Thyroid gland (tissue), 4 donors: ENCODE measurements around the gene ZBTB16. TPM values are rescaled to one million over a fixed set of nuclear protein-coding genes. Genes with fewer than 3 reads are reported as not detected.

Source experiments
- DNase-seq, 2 donors: peaks; one replicate each; pipeline ENCODE4 v3.0.0-alpha.2; 2019
- H3K27ac ChIP-seq, 3 donors: fragments of 200-600 bp; sonication (generic); 1 replicate in 2 of 3; 2 replicates in 1 of 3; pipeline ENCODE4 v1.5.1; 2016 to 2019; ENCODE audit warnings: mild to moderate bottlenecking in 1 of 3, moderate library complexity in 1 of 3
- H3K27me3 ChIP-seq: fragments of 200-600 bp; sonication (generic); one replicate; pipeline ENCODE4 v1.5.1; 2019
- H3K36me3 ChIP-seq, 2 donors: fragments of 200-600 bp; sonication (generic); one replicate each; pipeline ENCODE4 v1.5.1; 2016 to 2019
- H3K4me1 ChIP-seq, 2 donors: fragments of 200-600 bp; sonication (generic); one replicate each; pipeline ENCODE4 v1.5.1; 2017 to 2019
- H3K4me3 ChIP-seq, 3 donors: fragments of 200-600 bp; sonication (generic); replicated peaks in 1 of 3; 1 replicate in 2 of 3; 2 replicates in 1 of 3; pipeline ENCODE4 v1.5.1; 2016; ENCODE audit warnings: mild to moderate bottlenecking in 1 of 3
- H3K9me3 ChIP-seq: fragments of 200-600 bp; sonication (generic); one replicate; pipeline ENCODE4 v1.5.1; 2017
- CTCF ChIP-seq, 6 experiments: fragments of 200-600 bp in 3 of 6; fragments of 450-650 bp in 3 of 6; sonication (generic) in 3 of 6; IDR thresholded peaks; one replicate each; pipeline ENCODE4 v1.5.1; 2016 to 2019; ENCODE audit warnings: antibody characterized with exemption in 6 of 6, mild to moderate bottlenecking in 2 of 6, inconsistent platforms in 1 of 6, moderate library complexity in 1 of 6
- POLR2A ChIP-seq, 2 donors: fragments of 450-650 bp; IDR thresholded peaks; one replicate each; pipeline ENCODE4 v1.6.1; 2017; ENCODE audit warnings: antibody characterized with exemption in 2 of 2, mild to moderate bottlenecking in 2 of 2, moderate library complexity in 1 of 2
- WGBS, 2 donors: methylation state at CpG; one replicate each; pipeline ENCODE4 v1.1.5; 2017; 5-methylcytosine and 5-hydroxymethylcytosine counted together
- intact Hi-C: fragments of 100-400 bp; cut with DNase I; formaldehyde crosslinking; loops from one replicate; pipeline ENCODE4 v1.15.1; 2023
- total RNA-seq, 4 donors: library from RNA; depleted of rRNA; stranded (reverse); fragments of >200 nt; gene quantifications; one replicate each; pipeline ENCODE4 v1.2.3, GENCODE V29; 2016

ZBTB16 gene
- total RNA-seq, 4 donors from 2014 or later = 157 to 385 (median 177) TPM

- Histone ChIP-seq H3K4me3 (no peak overlapping the region), H3K4me1 (peaks cover 6 to 35% of the 10 kb centered on the region in 2 donors), H3K9me3 (no peaks in the 10 kb centered on the region), H3K36me3 (peaks cover 66 to 68% of the 10 kb centered on the region in 2 donors), H3K27me3 (no peaks in the 10 kb centered on the region), H3K27ac (no peak overlapping the region)
- intact Hi-C loops = no loop called here
- 87 to 90% methylated on average over 12 to 14 of the region's 14 CpGs for WGBS, 2 donors
- TF ChIP-seq CTCF (IDR thresholded peaks at IDR 0.05) (no peak), POLR2A (IDR thresholded peaks at IDR 0.05) (no peak)
- no peak for DNase-seq
Measured at GRCh38 chr11:114243461-114244372, 184.2 kb downstream of the ZBTB16 start.

- DNase-seq = no peak
- Histone ChIP-seq H3K27ac (no peak overlapping the region), H3K36me3 (peaks cover 72 to 73% of the 10 kb centered on the region in 2 donors), H3K4me1 (peaks cover 0 to 23% of the 10 kb centered on the region in 2 donors), H3K27me3 (no peaks in the 10 kb centered on the region), H3K4me3 (no peak overlapping the region), H3K9me3 (no peaks in the 10 kb centered on the region)
- intact Hi-C loops = no loop called here
- TF ChIP-seq CTCF (IDR thresholded peaks at IDR 0.05) = no peak
- TF ChIP-seq POLR2A (IDR thresholded peaks at IDR 0.05) = no peak
- WGBS, 2 donors = 89 to 91% methylated on average over 18 of the region's 18 CpGs
Measured at GRCh38 chr11:114244726-114245394, 185.3 kb downstream of the ZBTB16 start.

GRCh38 chr11:114246321-114247069 lies 187.0 kb downstream of the ZBTB16 start:
- no peak overlapping the region for H3K27ac ChIP-seq
- TF ChIP-seq CTCF (IDR thresholded peaks at IDR 0.05) = no peak
- TF ChIP-seq POLR2A (IDR thresholded peaks at IDR 0.05) = no peak
- peaks cover 86 to 90% of the 10 kb centered on the region in 2 donors for H3K36me3 ChIP-seq
- no peaks in the 10 kb centered on the region for H3K27me3 ChIP-seq
- H3K4me1 ChIP-seq = peaks cover 0 to 20% of the 10 kb centered on the region in 2 donors
- H3K4me3 ChIP-seq = no peak overlapping the region
- H3K9me3 ChIP-seq = no peaks in the 10 kb centered on the region
- WGBS, 2 donors = 94 to 98% methylated on average over 8 of the region's 8 CpGs
- intact Hi-C loops = no loop called here
- DNase-seq = no peak

- 42 to 55% methylated on average over 11 of the region's 11 CpGs for WGBS, 2 donors
- peak; percentile 35 to 47 for DNase-seq
- Histone ChIP-seq H3K4me3 (no peak overlapping the region), H3K36me3 (peaks cover 87 to 90% of the 10 kb centered on the region in 2 donors), H3K27ac (no peak overlapping the region), H3K27me3 (no peaks in the 10 kb centered on the region), H3K9me3 (no peaks in the 10 kb centered on the region), H3K4me1 (peaks cover 0 to 22% of the 10 kb centered on the region in 2 donors)
- TF ChIP-seq CTCF (IDR thresholded peaks at IDR 0.05) (no peak), POLR2A (IDR thresholded peaks at IDR 0.05) (no peak)
- intact Hi-C loops = no loop called here
Measured at GRCh38 chr11:114247070-114247789, 187.7 kb downstream of the ZBTB16 start.
